ENCODE data around the gene USP9X.

DNA sequence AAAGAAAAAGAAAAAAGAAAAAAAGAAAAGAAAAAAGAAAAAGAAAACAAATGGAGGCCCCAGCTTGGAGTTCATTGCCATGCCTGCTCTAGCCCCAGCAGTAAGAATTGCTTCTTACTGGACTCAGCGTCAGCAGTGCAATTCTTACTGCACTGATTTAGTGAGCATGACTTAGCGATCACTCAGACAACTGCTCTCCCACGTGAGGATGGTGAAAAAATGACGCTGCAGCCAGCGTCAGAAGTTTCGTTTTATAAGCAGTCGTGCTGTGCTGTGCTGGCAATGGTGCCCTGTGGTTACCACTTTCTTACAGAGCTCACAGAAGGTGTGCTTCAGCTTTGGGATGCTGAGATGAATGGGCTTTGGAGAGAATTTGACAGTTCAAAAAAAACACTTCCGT is 180.4 kb downstream of the USP9X start:
- TF ChIP-seq POLR2A (IDR thresholded peaks at IDR 0.05; ENCODE audit: low read length) (no peak), GATA1 (IDR thresholded peaks at IDR 0.05; ENCODE audit: low read depth, low read length) (no peak)

Measured in erythroblast (primary cell).